Lower leg skin (tissue), 3 donors: ENCODE results near the gene SPNS2.

Source experiments
- POLR2A ChIP-seq, 2 donors: fragments of 450-650 bp; IDR thresholded peaks; one replicate each; pipeline ENCODE4 v1.6.1; 2016 to 2017; ENCODE audit warnings: antibody characterized with exemption in 2 of 2, mild to moderate bottlenecking in 1 of 2, moderate library complexity in 1 of 2
- TF ChIP-seq, protein P1 (sequence below), 3 donors: fragments of 450-650 bp; IDR thresholded peaks; one replicate each; pipeline ENCODE4 v1.5.1; 2016; ENCODE audit warnings: antibody characterized with exemption in 3 of 3, mild to moderate bottlenecking in 3 of 3, moderate library complexity in 2 of 3

DNA sequence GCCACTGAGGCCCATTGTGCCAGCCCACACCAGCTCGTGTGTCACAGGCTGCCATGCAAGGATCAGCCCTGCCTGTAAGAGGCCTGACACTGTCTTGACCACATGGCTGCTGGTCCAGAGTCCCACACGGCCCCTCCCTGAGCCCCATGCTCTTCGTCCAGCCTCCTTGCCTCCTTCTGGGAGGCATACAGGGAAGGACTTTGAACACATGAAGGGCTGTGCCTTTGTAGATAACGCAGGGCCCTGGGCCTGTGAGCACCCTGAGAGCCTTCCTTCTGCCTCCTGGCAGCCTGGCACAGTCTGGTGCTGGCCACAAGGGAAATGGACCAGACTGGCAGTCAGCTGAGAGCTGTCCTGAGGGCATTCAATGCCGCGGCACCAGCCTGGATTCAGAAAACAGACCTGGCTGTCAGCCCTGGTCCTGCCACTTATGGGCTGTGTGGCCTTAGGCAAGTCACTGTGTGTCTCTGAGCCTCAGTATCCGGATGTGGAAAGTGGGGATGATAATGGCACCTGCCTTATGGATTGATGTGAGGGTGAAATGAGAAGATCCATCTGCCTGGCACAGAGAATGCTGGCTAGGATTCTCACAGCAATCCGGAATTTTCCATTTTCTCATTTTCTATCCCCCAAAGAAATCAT lies 19.2 kb upstream of the SPNS2 start:
- TF ChIP-seq, protein P1, sequence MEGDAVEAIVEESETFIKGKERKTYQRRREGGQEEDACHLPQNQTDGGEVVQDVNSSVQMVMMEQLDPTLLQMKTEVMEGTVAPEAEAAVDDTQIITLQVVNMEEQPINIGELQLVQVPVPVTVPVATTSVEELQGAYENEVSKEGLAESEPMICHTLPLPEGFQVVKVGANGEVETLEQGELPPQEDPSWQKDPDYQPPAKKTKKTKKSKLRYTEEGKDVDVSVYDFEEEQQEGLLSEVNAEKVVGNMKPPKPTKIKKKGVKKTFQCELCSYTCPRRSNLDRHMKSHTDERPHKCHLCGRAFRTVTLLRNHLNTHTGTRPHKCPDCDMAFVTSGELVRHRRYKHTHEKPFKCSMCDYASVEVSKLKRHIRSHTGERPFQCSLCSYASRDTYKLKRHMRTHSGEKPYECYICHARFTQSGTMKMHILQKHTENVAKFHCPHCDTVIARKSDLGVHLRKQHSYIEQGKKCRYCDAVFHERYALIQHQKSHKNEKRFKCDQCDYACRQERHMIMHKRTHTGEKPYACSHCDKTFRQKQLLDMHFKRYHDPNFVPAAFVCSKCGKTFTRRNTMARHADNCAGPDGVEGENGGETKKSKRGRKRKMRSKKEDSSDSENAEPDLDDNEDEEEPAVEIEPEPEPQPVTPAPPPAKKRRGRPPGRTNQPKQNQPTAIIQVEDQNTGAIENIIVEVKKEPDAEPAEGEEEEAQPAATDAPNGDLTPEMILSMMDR (IDR thresholded peaks at IDR 0.05) = no peak
- no peak for TF ChIP-seq POLR2A (IDR thresholded peaks at IDR 0.05)
